Hepatocyte (in vitro differentiated cells): Measurements from ENCODE around the gene B4GALT5. TPM values are rescaled to one million over a fixed set of nuclear protein-coding genes. Genes with fewer than 3 reads are reported as not detected.

ENCODE experiments used
- DNase-seq: peaks from one replicate; pipeline ENCODE4 v3.0.0-alpha.2; 2016; ENCODE audit warnings: low spot score
- H2AFZ ChIP-seq: fragments of 200-600 bp; sonication (generic); 2 replicates; pipeline ENCODE4 v1.6.0; 2016; ENCODE audit warnings: antibody characterized with exemption, mild to moderate bottlenecking
- H3K27ac ChIP-seq: fragments of 200-600 bp; sonication (generic); 2 replicates; pipeline ENCODE4 v1.5.1; 2016; ENCODE audit warnings: mild to moderate bottlenecking
- H3K27me3 ChIP-seq: fragments of 200-600 bp; sonication (generic); 2 replicates; pipeline ENCODE4 v1.6.1; 2016
- H3K36me3 ChIP-seq: fragments of 200-600 bp; sonication (generic); replicated peaks from 2 replicates; pipeline ENCODE4 v1.5.1; 2016; ENCODE audit warnings: low read depth; ENCODE audit not compliant: insufficient read depth
- H3K4me1 ChIP-seq: fragments of 200-600 bp; sonication (generic); 2 replicates; pipeline ENCODE4 v1.5.1; 2016; ENCODE audit warnings: mild to moderate bottlenecking, moderate library complexity; ENCODE audit not compliant: insufficient read depth
- H3K4me2 ChIP-seq: fragments of 200-600 bp; sonication (generic); 2 replicates; pipeline ENCODE4 v1.6.0; 2016
- H3K4me3 ChIP-seq: fragments of 200-600 bp; sonication (generic); 2 replicates; pipeline ENCODE4 v1.5.1; 2016; ENCODE audit warnings: mild to moderate bottlenecking
- H3K79me2 ChIP-seq: fragments of 200-600 bp; sonication (generic); 2 replicates; pipeline ENCODE4 v1.6.0; 2017; ENCODE audit warnings: mild to moderate bottlenecking
- H3K9me2 ChIP-seq: fragments of 200-600 bp; sonication (generic); replicated peaks from 2 replicates; pipeline ENCODE4 v1.6.0; 2017; ENCODE audit warnings: mild to moderate bottlenecking; ENCODE audit not compliant: insufficient read depth
- H3K9me3 ChIP-seq: fragments of 200-600 bp; sonication (generic); 2 replicates; pipeline ENCODE4 v1.5.1; 2016; ENCODE audit warnings: low read depth, mild to moderate bottlenecking
- H4K20me1 ChIP-seq: fragments of 200-600 bp; sonication (generic); 2 replicates; pipeline ENCODE4 v1.6.0; 2016; ENCODE audit warnings: mild to moderate bottlenecking; ENCODE audit not compliant: insufficient read depth, poor library complexity, severe bottlenecking
- EZH2 ChIP-seq: fragments of 200-600 bp; sonication (generic); IDR thresholded peaks from 2 replicates; pipeline ENCODE4 v1.6.1; 2016; ENCODE audit warnings: antibody characterized with exemption, mild to moderate bottlenecking, borderline replicate concordance
- EZH2phosphoT487 ChIP-seq: fragments of 200-600 bp; sonication (generic); IDR thresholded peaks from one replicate; pipeline ENCODE4 v1.6.1; 2018; ENCODE audit warnings: antibody characterized with exemption, mild to moderate bottlenecking, low read depth, moderate library complexity; ENCODE audit not compliant: unreplicated experiment, severe bottlenecking
- WGBS: methylation state at CpG from one replicate; pipeline ENCODE4 v1.1.6; 2016; ENCODE audit warnings: low lambda C conversion rate; ENCODE audit errors: missing lambda C conversion rate; 5-methylcytosine and 5-hydroxymethylcytosine counted together
- polyA plus RNA-seq: library from polyadenylated mRNA; unstranded; fragments of >200 nt; fragmentation: Nextera tagmentation; extraction: Ambion mirVana; gene quantifications from 2 replicates; pipeline ENCODE4 v1.2.1, GENCODE V29; 2016
- total RNA-seq: library from RNA; depleted of rRNA; stranded (reverse); fragments of >200 nt; gene quantifications from 2 replicates; pipeline ENCODE4 v1.2.3, GENCODE V29; 2014
- TF ChIP-seq, protein P1 (sequence below): fragments of 200-600 bp; sonication (generic); IDR thresholded peaks from 2 replicates; pipeline ENCODE4 v1.5.1; 2016; ENCODE audit warnings: antibody characterized with exemption, mild to moderate bottlenecking; ENCODE audit not compliant: poor library complexity

B4GALT5 gene
- total and polyA plus RNA-seq, 2 experiments from 2014 or later, result 12.9 to 41.8 TPM

DNA sequence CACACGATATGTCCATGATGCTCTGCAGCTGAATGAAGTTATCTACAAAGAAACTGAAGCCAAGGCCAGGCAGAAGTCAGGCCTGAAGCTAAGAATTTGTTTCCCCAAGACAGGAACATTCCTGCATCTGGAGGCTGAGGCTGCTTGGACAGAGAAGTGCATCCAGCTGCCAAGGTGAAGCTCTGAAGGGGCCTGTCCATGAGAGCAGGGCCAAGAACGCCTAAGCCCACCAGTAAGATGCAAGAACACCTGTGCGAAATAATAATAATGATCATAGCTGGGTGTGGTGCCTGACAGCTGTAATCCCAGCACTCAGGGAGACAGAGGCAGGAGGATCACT, 37.7 kb upstream of the B4GALT5 start:
- Histone ChIP-seq H3K27me3 (no peaks in the 10 kb centered on the region), H3K79me2 (no peaks in the 10 kb centered on the region), H3K27ac (no peak overlapping the region), H3K4me1 (no peaks in the 10 kb centered on the region), H3K4me3 (no peak overlapping the region), H4K20me1 (no peaks in the 10 kb centered on the region), H2AFZ (no peak overlapping the region), H3K9me2 (no peaks in the 10 kb centered on the region), H3K36me3 (no peaks in the 10 kb centered on the region), H3K9me3 (no peaks in the 10 kb centered on the region), H3K4me2 (no peak overlapping the region)
- TF ChIP-seq, protein P1, sequence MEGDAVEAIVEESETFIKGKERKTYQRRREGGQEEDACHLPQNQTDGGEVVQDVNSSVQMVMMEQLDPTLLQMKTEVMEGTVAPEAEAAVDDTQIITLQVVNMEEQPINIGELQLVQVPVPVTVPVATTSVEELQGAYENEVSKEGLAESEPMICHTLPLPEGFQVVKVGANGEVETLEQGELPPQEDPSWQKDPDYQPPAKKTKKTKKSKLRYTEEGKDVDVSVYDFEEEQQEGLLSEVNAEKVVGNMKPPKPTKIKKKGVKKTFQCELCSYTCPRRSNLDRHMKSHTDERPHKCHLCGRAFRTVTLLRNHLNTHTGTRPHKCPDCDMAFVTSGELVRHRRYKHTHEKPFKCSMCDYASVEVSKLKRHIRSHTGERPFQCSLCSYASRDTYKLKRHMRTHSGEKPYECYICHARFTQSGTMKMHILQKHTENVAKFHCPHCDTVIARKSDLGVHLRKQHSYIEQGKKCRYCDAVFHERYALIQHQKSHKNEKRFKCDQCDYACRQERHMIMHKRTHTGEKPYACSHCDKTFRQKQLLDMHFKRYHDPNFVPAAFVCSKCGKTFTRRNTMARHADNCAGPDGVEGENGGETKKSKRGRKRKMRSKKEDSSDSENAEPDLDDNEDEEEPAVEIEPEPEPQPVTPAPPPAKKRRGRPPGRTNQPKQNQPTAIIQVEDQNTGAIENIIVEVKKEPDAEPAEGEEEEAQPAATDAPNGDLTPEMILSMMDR, result no peak
- TF ChIP-seq EZH2phosphoT487 (no peak), EZH2 (no peak)
- no peak for DNase-seq
- 88% methylated on average over 3 of the region's 3 CpGs for WGBS

DNA sequence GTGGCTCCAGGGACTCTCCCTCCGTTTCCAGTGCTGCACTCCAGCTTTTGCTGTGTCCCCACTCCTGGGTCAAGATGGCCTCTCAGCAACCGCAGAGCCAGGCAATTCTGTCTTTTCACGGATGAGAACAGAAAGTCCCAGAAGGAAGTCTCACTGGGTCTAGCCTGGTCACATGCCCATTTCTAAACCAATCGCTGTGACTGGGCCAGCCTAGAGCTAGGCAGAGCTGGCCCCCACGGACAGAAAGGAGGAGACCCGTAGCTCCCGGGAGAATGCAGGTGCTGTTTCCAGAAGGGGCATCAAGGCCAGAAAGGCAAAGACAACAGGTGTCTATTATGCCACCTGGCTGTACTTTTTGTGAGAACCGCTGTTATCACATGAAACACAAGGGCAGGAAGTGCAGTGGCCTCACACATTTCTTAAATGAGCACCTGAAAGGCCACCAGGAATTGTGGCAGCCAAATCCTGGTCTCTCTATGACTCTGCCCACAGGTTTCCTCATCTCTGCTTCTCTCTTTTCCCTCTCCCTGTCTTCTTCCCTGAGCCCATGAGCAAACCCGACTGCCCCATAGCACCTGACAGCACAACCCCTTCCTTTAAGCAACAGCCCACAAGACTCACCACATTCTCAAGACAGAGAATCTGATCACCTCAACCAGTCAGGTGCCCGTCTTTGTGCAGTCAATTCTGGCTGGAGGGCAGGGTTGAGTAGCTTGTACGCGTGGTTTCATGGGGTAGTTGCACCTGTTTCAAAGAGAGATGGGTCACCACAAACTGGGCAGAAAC, 37.1 kb upstream of the B4GALT5 start:
- no peaks in the 10 kb centered on the region for H3K27me3 ChIP-seq
- no peaks in the 10 kb centered on the region for H3K9me3 ChIP-seq
- TF ChIP-seq, protein P1, result no peak
- TF ChIP-seq EZH2phosphoT487 (no peak), EZH2 (no peak)
- no peaks in the 10 kb centered on the region for H3K79me2 ChIP-seq
- no peak overlapping the region for H2AFZ ChIP-seq
- 85% methylated on average over 12 of the region's 12 CpGs for WGBS
- no peak for DNase-seq
- H3K27ac ChIP-seq, result no peak overlapping the region
- no peaks in the 10 kb centered on the region for H3K4me1 ChIP-seq
- H4K20me1 ChIP-seq, result no peaks in the 10 kb centered on the region
- no peak overlapping the region for H3K4me3 ChIP-seq
- H3K4me2 ChIP-seq, result no peak overlapping the region
- no peaks in the 10 kb centered on the region for H3K9me2 ChIP-seq
- no peaks in the 10 kb centered on the region for H3K36me3 ChIP-seq

DNA sequence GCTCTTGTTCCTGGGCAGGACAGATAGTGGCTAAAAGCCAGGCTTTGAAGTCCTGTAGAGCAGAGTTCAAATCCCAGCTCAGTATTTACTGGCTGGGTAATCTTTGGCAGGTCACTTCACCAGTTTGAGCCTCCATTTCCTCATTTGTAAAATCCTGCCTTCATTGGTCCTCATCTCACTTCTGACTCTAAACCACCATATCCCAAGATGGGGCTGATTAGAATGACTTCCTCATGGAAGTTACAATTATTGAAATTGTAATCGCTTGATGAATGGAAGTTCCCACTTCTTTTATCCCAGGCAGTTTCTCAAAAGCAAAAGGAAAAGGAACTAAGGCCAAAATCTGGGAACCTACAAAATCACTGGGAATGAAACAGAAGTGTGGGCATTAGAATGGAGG, 35.9 kb upstream of the B4GALT5 start:
- no peaks in the 10 kb centered on the region for H4K20me1 ChIP-seq
- H2AFZ ChIP-seq, result no peak overlapping the region
- TF ChIP-seq EZH2phosphoT487 (no peak), EZH2 (no peak)
- TF ChIP-seq, protein P1, result no peak
- H3K9me3 ChIP-seq, result no peaks in the 10 kb centered on the region
- DNase-seq, result no peak
- H3K36me3 ChIP-seq, result no peaks in the 10 kb centered on the region
- no peaks in the 10 kb centered on the region for H3K4me1 ChIP-seq
- H3K4me2 ChIP-seq, result no peak overlapping the region
- H3K27ac ChIP-seq, result no peak overlapping the region
- H3K79me2 ChIP-seq, result no peaks in the 10 kb centered on the region
- no peaks in the 10 kb centered on the region for H3K9me2 ChIP-seq
- H3K4me3 ChIP-seq, result no peak overlapping the region
- H3K27me3 ChIP-seq, result no peaks in the 10 kb centered on the region
- WGBS, result 96% methylated on average over 1 of the region's 1 CpG
